Myocyte (in vitro differentiated cells): Measurements from ENCODE around the gene SPINK1. TPM values are rescaled to one million over a fixed set of nuclear protein-coding genes. Genes with fewer than 3 reads are reported as not detected.

Experiments used
- total RNA-seq: library from RNA; depleted of rRNA; stranded (reverse); fragments of >200 nt; gene quantifications from 2 replicates; pipeline ENCODE4 v1.2.3, GENCODE V29; 2014

Gene SPINK1
- total RNA-seq, 1 donor from 2014 or later = not detected

Other genes starting within 250 kb of the SPINK1 start
- not detected in 2 replicates for gene JAKMIP2, start 48.9 kb downstream of the SPINK1 start, total RNA-seq
- not detected in 2 replicates for gene SCGB3A2, start 47.0 kb upstream of the SPINK1 start, total RNA-seq
- gene C5orf46, start 74.9 kb upstream of the SPINK1 start, total RNA-seq = not detected in 2 replicates
- not detected in 2 replicates for gene SPINK5, start 232.3 kb upstream of the SPINK1 start, total RNA-seq